ENCODE data around the gene FAM98B. TPM values are rescaled to one million over a fixed set of nuclear protein-coding genes. Genes with fewer than 3 reads are reported as not detected.

FAM98B gene
- total RNA-seq, result 19.3 TPM
- polyA plus RNA-seq, result 1 to 10 TPM; 2.2 to 4.4 (median 3.8) TPM

DNA sequence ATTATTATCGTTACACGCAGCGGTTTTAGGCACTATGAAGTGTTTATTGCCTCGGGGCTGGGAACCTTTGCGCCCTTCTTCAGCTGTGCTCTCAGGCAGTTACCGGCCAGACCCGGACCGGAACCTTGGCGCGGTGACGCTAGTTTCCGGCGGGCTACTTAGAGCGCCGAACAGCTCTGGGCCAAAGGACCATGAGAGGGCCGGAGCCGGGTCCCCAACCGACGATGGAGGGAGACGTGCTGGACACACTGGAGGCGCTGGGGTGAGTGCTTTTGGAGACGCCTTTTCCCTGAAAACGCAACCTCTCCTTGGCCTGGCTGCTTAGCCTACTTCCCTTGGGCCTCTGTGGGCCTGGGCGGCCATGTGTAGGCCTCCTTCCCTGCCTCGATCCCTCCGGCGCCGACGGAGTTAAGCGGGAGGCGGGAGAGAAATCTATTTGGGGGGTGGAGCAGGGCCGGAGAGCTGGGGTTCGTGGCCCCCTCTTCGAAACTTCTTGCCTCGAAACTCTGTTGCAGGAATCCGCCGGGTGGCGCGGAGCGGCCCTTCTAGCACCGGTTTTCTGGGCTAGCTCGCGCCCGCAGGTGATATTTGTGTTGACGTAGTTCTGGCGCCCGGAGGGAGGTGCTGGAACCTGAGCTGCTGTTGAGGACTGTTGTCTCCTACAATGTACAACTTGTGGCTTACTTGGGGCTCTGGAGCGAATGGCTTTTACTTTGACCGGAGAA lies at the start of gene FAM98B:
FAM98B (plus strand) TSS at position 157 of the 725 bp plus-strand sequence; CDS start at position 192, 35 bp downstream.
- Histone ChIP-seq H3K9me3 (ENCODE audit: control insufficient read depth in 2 of 2, low read length in 2 of 2) (no peaks in the 10 kb centered on the region), H3K36me3 (ENCODE audit: control insufficient read depth, insufficient read depth, low read length) (peaks cover 3% of the 10 kb centered on the region), H3K27me3 (ENCODE audit: control insufficient read depth, insufficient read depth, low read length) (peaks cover 7% of the 10 kb centered on the region), H3K4me1 (ENCODE audit: control insufficient read depth, insufficient read depth, low read length, poor library complexity, severe bottlenecking) (peaks cover 27% of the 10 kb centered on the region), H3K4me3 (ENCODE audit: low read depth, low read length) (peak within 1 kb of the TSS; percentile 96), H3K27ac (ENCODE audit: insufficient read depth, low read length, poor library complexity, severe bottlenecking) (peak within 1 kb of the TSS; percentile 82)
- H3K9me3 Mint-ChIP-seq, result no peaks in the 10 kb centered on the region
- ATAC-seq (ENCODE audit: low read depth in 2 of 2) (peak; percentile 83 to 87), DNase-seq (peak; percentile 67 to 90 (median 80))
- H3K4me1 Mint-ChIP-seq, result peaks cover 28 to 46% (median 33%) of the 10 kb centered on the region in 4 donors
- peaks cover 50% of the 10 kb centered on the region for H3K27me3 Mint-ChIP-seq
- peaks cover 5% of the 10 kb centered on the region for H3K36me3 Mint-ChIP-seq
- peak within 1 kb of the TSS; percentile 93 to 100 (median 99) for H3K4me3 Mint-ChIP-seq
- peak within 1 kb of the TSS; percentile 96 to 99 (median 98) for H3K27ac Mint-ChIP-seq

DNA sequence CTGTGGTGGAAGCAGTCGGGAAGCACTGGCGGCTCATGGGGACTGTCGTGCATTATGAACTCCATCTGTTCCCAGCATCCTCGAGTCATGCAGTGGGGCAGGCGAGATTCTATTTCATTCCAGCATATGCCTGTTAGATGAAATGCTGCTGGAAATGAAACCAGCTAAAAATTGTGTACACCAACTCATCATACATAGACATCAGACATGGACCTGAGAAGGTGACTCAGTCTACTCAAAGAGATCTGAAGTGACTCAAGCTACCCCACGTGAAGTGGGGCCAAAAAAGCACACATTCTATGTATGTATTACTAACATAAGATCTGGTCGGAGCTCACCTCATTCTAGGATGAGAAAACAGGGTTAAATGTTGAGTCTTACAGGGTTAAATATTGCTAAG lies 47.5 kb upstream of the FAM98B start:
- ATAC-seq (ENCODE audit: low read depth in 2 of 2), result no peak
- DNase-seq, result no peak
- Histone ChIP-seq H3K36me3 (ENCODE audit: control insufficient read depth, insufficient read depth, low read length) (no peaks in the 10 kb centered on the region), H3K27ac (ENCODE audit: insufficient read depth, low read length, poor library complexity, severe bottlenecking) (no peak overlapping the region), H3K27me3 (ENCODE audit: control insufficient read depth, insufficient read depth, low read length) (peaks cover 13% of the 10 kb centered on the region), H3K4me1 (ENCODE audit: control insufficient read depth, insufficient read depth, low read length, poor library complexity, severe bottlenecking) (no peaks in the 10 kb centered on the region), H3K4me3 (ENCODE audit: low read depth, low read length) (no peak overlapping the region), H3K9me3 (ENCODE audit: control insufficient read depth in 2 of 2, low read length in 2 of 2) (no peaks in the 10 kb centered on the region)
- H3K27me3 Mint-ChIP-seq, result peaks cover 16% of the 10 kb centered on the region
- H3K9me3 Mint-ChIP-seq, result no peaks in the 10 kb centered on the region
- H3K27ac Mint-ChIP-seq, result no peak overlapping the region
- no peaks in the 10 kb centered on the region for H3K4me1 Mint-ChIP-seq
- H3K4me3 Mint-ChIP-seq, result no peak overlapping the region
- no peaks in the 10 kb centered on the region for H3K36me3 Mint-ChIP-seq

DNA sequence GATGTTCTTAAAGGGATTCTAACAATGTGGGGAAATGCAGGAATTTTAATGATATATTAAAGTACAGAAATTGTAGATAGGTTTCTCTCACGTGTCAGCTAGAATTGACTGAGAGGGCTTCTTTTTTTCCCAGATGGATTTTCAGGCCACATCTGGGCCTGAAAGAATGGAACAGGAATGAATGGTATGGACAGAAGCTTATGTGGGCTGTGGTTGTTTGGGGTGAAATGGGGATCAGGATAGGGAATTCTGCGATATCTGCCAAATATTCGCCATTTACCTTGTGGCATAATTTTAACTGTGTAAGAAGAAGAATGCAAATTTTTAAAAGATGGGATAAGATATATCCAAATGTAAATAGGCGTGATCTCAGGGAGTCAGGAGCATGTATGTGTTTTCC lies 45.4 kb upstream of the FAM98B start:
- no peak for DNase-seq
- Mint-ChIP-seq H3K4me1 (no peaks in the 10 kb centered on the region), H3K27ac (no peak overlapping the region), H3K4me3 (no peak overlapping the region), H3K36me3 (no peaks in the 10 kb centered on the region), H3K9me3 (no peaks in the 10 kb centered on the region), H3K27me3 (peaks cover 21% of the 10 kb centered on the region)
- Histone ChIP-seq H3K27me3 (ENCODE audit: control insufficient read depth, insufficient read depth, low read length) (peaks cover 18% of the 10 kb centered on the region), H3K9me3 (ENCODE audit: control insufficient read depth in 2 of 2, low read length in 2 of 2) (no peaks in the 10 kb centered on the region), H3K36me3 (ENCODE audit: control insufficient read depth, insufficient read depth, low read length) (no peaks in the 10 kb centered on the region), H3K27ac (ENCODE audit: insufficient read depth, low read length, poor library complexity, severe bottlenecking) (no peak overlapping the region), H3K4me1 (ENCODE audit: control insufficient read depth, insufficient read depth, low read length, poor library complexity, severe bottlenecking) (no peaks in the 10 kb centered on the region), H3K4me3 (ENCODE audit: low read depth, low read length) (no peak overlapping the region)
- ATAC-seq (ENCODE audit: low read depth in 2 of 2), result no peak

DNA sequence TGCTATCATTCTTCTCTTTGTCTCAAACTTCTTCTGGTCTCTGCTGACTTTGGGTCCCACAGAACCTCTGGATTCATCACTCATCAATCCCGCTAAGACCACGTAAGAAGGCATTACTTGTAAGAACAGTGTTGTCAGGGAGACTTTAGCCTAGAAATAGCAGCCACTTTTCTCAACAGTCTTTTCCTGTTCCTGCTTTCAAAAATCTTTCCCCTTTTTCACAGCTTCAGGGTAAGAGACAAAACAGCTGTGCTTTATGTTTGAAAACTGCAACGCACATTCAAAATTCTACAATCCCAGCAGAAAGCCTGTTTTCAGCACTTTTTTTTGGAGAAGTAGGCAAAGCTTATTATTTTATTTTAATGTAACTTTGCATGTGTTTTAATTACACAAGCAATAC lies 42.0 kb upstream of the FAM98B start:
- Histone ChIP-seq H3K4me3 (ENCODE audit: low read depth, low read length) (no peak overlapping the region), H3K4me1 (ENCODE audit: control insufficient read depth, insufficient read depth, low read length, poor library complexity, severe bottlenecking) (no peaks in the 10 kb centered on the region), H3K27me3 (ENCODE audit: control insufficient read depth, insufficient read depth, low read length) (peaks cover 23% of the 10 kb centered on the region), H3K27ac (ENCODE audit: insufficient read depth, low read length, poor library complexity, severe bottlenecking) (no peak overlapping the region), H3K9me3 (ENCODE audit: control insufficient read depth in 2 of 2, low read length in 2 of 2) (no peaks in the 10 kb centered on the region), H3K36me3 (ENCODE audit: control insufficient read depth, insufficient read depth, low read length) (no peaks in the 10 kb centered on the region)
- H3K9me3 Mint-ChIP-seq, result peaks cover 0 to 2% (median 0%) of the 10 kb centered on the region in 7 donors
- ATAC-seq (ENCODE audit: low read depth in 2 of 2), result no peak
- no peak overlapping the region for H3K27ac Mint-ChIP-seq
- H3K27me3 Mint-ChIP-seq, result peaks cover 24% of the 10 kb centered on the region
- no peaks in the 10 kb centered on the region for H3K36me3 Mint-ChIP-seq
- no peak overlapping the region for H3K4me3 Mint-ChIP-seq
- H3K4me1 Mint-ChIP-seq, result no peaks in the 10 kb centered on the region
- DNase-seq, result no peak

DNA sequence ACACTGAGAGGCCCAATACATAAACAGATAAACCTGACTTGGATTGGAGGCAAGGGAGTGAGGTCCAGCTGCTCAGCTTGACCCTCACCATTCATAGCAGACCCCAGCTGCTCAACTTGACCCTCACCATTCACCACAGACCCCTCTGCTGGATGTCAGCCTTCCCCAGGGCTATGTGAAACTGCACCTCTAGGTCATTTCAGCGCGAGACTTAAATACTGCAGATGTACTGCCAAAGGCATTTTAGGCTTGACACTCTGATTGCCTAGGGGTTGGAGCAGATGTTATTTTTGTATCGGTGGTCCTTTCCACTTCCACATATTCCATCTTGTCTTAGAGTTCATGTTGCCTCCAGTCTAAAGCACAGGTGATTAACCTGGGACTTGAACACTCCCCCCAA lies 41.5 kb upstream of the FAM98B start:
- Mint-ChIP-seq H3K27ac (no peak overlapping the region), H3K4me3 (no peak overlapping the region), H3K36me3 (no peaks in the 10 kb centered on the region), H3K27me3 (peaks cover 23% of the 10 kb centered on the region), H3K9me3 (peaks cover 0 to 5% (median 0%) of the 10 kb centered on the region in 7 donors), H3K4me1 (no peaks in the 10 kb centered on the region)
- Histone ChIP-seq H3K4me1 (ENCODE audit: control insufficient read depth, insufficient read depth, low read length, poor library complexity, severe bottlenecking) (no peaks in the 10 kb centered on the region), H3K9me3 (ENCODE audit: control insufficient read depth in 2 of 2, low read length in 2 of 2) (no peaks in the 10 kb centered on the region), H3K27ac (ENCODE audit: insufficient read depth, low read length, poor library complexity, severe bottlenecking) (no peak overlapping the region), H3K36me3 (ENCODE audit: control insufficient read depth, insufficient read depth, low read length) (no peaks in the 10 kb centered on the region), H3K27me3 (ENCODE audit: control insufficient read depth, insufficient read depth, low read length) (peaks cover 28% of the 10 kb centered on the region), H3K4me3 (ENCODE audit: low read depth, low read length) (no peak overlapping the region)
- DNase-seq, result no peak
- no peak for ATAC-seq (ENCODE audit: low read depth in 2 of 2)

DNA sequence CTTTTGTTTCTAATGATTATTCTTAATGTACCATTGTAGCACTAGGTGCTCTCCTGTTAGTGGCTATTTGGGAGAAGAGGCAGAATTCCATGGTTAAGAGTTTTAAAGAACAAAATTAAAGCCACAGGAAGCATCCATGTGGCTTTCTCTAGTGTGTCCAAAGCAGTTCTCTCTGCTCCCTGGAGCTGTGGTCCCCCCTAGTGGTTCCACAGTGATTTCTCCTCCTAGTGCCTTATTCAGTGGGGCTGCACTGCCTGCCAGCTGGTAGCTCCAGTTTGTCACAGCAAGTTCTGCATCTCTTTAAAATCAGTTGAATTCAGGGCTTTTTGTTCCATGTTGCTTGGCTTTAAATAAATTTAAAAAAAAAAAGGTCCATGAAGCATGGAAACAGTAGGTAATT lies 39.6 kb upstream of the FAM98B start:
- no peaks in the 10 kb centered on the region for H3K36me3 ChIP-seq (ENCODE audit: control insufficient read depth, insufficient read depth, low read length)
- H3K27me3 ChIP-seq (ENCODE audit: control insufficient read depth, insufficient read depth, low read length), result peaks cover 28% of the 10 kb centered on the region
- ATAC-seq (ENCODE audit: low read depth in 2 of 2) (no peak), DNase-seq (peak in 1 of 3 donors; percentile 12)
- Mint-ChIP-seq H3K27ac (no peak overlapping the region), H3K36me3 (no peaks in the 10 kb centered on the region), H3K4me3 (no peak overlapping the region), H3K4me1 (no peaks in the 10 kb centered on the region), H3K9me3 (peaks cover 0 to 5% (median 0%) of the 10 kb centered on the region in 7 donors), H3K27me3 (peaks cover 29% of the 10 kb centered on the region)
- H3K4me3 ChIP-seq (ENCODE audit: low read depth, low read length), result no peak overlapping the region
- no peak overlapping the region for H3K27ac ChIP-seq (ENCODE audit: insufficient read depth, low read length, poor library complexity, severe bottlenecking)
- H3K9me3 ChIP-seq (ENCODE audit: control insufficient read depth in 2 of 2, low read length in 2 of 2), result no peaks in the 10 kb centered on the region
- H3K4me1 ChIP-seq (ENCODE audit: control insufficient read depth, insufficient read depth, low read length, poor library complexity, severe bottlenecking), result no peaks in the 10 kb centered on the region

DNA sequence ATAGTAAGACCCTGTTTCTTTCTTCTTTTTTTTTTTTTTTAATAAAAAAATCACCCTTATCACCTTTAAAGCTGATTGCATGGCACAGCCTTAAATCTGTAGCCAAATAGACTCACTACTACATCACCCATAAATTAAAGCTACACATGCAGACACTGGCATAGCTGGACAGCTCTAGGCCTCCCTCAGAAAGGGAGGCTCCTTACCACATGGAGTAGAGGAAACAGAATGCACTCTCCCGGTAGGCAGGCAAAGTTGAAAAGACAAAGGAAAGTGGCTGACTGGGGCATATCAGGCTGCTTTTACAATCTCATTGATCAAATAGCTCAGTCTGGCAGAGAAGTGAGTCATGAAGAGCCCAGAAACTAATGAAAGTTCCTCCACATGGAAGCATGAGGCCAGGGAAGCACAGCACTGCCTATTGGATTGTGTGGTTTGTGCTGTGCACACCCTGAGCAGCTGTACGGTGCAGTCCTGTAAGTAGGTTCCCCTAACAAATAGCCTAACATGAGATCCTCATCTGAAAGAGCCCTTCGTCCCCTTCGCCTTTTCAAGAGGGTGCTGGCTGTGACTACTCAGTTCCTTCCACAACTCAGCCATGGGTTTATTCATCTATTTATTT lies 32.7 kb upstream of the FAM98B start:
- no peak overlapping the region for H3K27ac Mint-ChIP-seq
- no peak overlapping the region for H3K4me3 ChIP-seq (ENCODE audit: low read depth, low read length)
- no peaks in the 10 kb centered on the region for H3K36me3 ChIP-seq (ENCODE audit: control insufficient read depth, insufficient read depth, low read length)
- H3K4me3 Mint-ChIP-seq, result no peak overlapping the region
- H3K36me3 Mint-ChIP-seq, result no peaks in the 10 kb centered on the region
- H3K9me3 ChIP-seq (ENCODE audit: control insufficient read depth in 2 of 2, low read length in 2 of 2), result no peaks in the 10 kb centered on the region
- peaks cover 28% of the 10 kb centered on the region for H3K27me3 ChIP-seq (ENCODE audit: control insufficient read depth, insufficient read depth, low read length)
- no peak overlapping the region for H3K27ac ChIP-seq (ENCODE audit: insufficient read depth, low read length, poor library complexity, severe bottlenecking)
- H3K27me3 Mint-ChIP-seq, result peaks cover 27% of the 10 kb centered on the region
- DNase-seq (no peak), ATAC-seq (ENCODE audit: low read depth in 2 of 2) (no peak)
- no peaks in the 10 kb centered on the region for H3K4me1 Mint-ChIP-seq
- H3K9me3 Mint-ChIP-seq, result peaks cover 0 to 5% (median 0%) of the 10 kb centered on the region in 7 donors
- no peaks in the 10 kb centered on the region for H3K4me1 ChIP-seq (ENCODE audit: control insufficient read depth, insufficient read depth, low read length, poor library complexity, severe bottlenecking)

Measured in CD4-positive, CD25-positive, alpha-beta regulatory T cell (primary cell).